MCF 10A (cell line): ENCODE measurements around the gene NAPG. TPM values are rescaled to one million over a fixed set of nuclear protein-coding genes. Genes with fewer than 3 reads are reported as not detected.

Experiments used
- BruUV-seq: library from RNA; stranded (reverse); fragments of 400-500 nt; replicated peaks from 2 replicates; lab custom pipeline; 2021; lab: Mats Ljungman, UMichigan
- CTCF ChIA-PET: fragments of 300-600 bp; sonication (Branson Sonifier 250); formaldehyde crosslinking; extraction: SDS; loops from one replicate; lab custom pipeline; 2021; ENCODE audit warnings: antibody characterized with exemption, inconsistent platforms; lab: Yijun Ruan, JAX
- POLR2A ChIA-PET: fragments of 300-600, 350-650 bp; sonication (Branson Sonifier 250); formaldehyde crosslinking; extraction: SDS; loops from one replicate; lab custom pipeline; 2020; ENCODE audit warnings: antibody characterized with exemption, inconsistent platforms; lab: Yijun Ruan, JAX
- DNase-seq: peaks from one replicate; pipeline ENCODE4 v3.0.0-alpha.2; 2018; ENCODE audit not compliant: unreplicated experiment
- H3K27ac Mint-ChIP-seq: one replicate; pipeline ENCODE4 v1.8.0; 2022; ENCODE audit warnings: mild to moderate bottlenecking, low read depth, mixed read lengths; ENCODE audit not compliant: unreplicated experiment
- H3K27me3 Mint-ChIP-seq: one replicate; pipeline ENCODE4 v1.8.0; 2022; ENCODE audit warnings: mixed read lengths; ENCODE audit not compliant: insufficient read depth, unreplicated experiment
- H3K36me3 Mint-ChIP-seq: one replicate; pipeline ENCODE4 v1.8.0; 2022; ENCODE audit warnings: mild to moderate bottlenecking, moderate library complexity, mixed read lengths; ENCODE audit not compliant: insufficient read depth, unreplicated experiment
- H3K4me1 Mint-ChIP-seq: one replicate; pipeline ENCODE4 v1.8.0; 2022; ENCODE audit warnings: mixed read lengths; ENCODE audit not compliant: insufficient read depth, unreplicated experiment
- H3K4me3 Mint-ChIP-seq: one replicate; pipeline ENCODE4 v1.8.0; 2022; ENCODE audit warnings: mild to moderate bottlenecking, moderate library complexity, mixed read lengths; ENCODE audit not compliant: unreplicated experiment
- H3K9me3 Mint-ChIP-seq: one replicate; pipeline ENCODE4 v1.8.0; 2022; ENCODE audit warnings: mixed read lengths; ENCODE audit not compliant: unreplicated experiment
- CTCF ChIP-seq: fragments of 200-600 bp; IDR thresholded peaks from one replicate; pipeline ENCODE4 v1.8.0; 2022; ENCODE audit warnings: antibody characterized with exemption, mild to moderate bottlenecking; ENCODE audit not compliant: unreplicated experiment
- intact Hi-C: fragments of 100-400 bp; cut with micrococcal nuclease; formaldehyde crosslinking; loops from 2 replicates; pipeline ENCODE4 v1.14.1; 2022
- total RNA-seq: library from RNA; stranded (reverse); gene quantifications from 2 replicates; pipeline ENCODE4 v1.2.3, GENCODE V29; 2022

NAPG gene
- total RNA-seq, 1 experiment from 2014 or later: 32.2 TPM

DNA sequence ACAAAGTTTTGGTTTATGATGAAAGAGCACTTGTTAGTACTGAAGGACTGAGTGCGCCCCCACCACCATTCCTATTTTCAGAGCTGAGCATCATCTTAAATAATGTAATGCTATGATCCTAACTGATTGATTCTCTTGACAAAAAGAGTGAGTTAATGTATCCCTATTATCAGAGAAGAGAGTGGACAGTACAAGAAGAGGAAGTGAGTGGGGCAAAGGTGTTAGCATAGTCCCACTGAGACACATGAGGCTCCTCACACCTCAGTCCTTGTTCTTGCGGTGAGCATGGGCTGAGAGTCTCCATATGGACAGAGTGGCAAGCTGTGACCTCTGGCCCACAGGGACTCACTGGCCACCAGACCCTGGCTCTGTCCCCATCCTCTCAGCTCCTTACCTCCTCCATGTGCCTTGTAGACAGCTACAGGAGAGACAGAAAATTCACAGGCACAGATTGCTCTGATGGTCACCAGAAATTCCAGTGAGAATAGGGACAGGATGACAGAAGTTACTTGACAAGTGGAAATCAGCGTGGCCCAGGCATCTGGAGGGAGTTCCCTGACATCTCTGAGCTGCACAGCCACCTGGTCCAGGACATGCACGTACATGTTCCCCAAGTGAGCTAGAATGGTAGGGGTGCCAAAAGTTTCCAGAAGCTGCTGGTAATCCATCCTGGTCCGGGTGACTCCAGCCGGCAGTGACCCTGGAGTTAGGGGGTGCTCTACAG is 32.6 kb downstream of the NAPG start:
- intact Hi-C loops: no loop called here
- Mint-ChIP-seq H3K27me3 (no peaks in the 10 kb centered on the region), H3K4me1 (peaks cover 27% of the 10 kb centered on the region), H3K4me3 (no peak overlapping the region), H3K36me3 (peaks cover 50% of the 10 kb centered on the region), H3K9me3 (no peaks in the 10 kb centered on the region), H3K27ac (no peak overlapping the region)
- ChIA-PET CTCF (interaction anchor here (0.7 to 5.6 kb wide), 5 partner anchors 13 to 595 kb away, joined by 3 to 44 read pairs (median 5); no protein-coding TSS in a partner anchor), POLR2A (interaction anchor here (1.5 kb wide), 1 partner anchor 26 kb away, joined by 4 read pairs; no protein-coding TSS in a partner anchor)
- no peak for TF ChIP-seq CTCF
- BruUV-seq: no TSS peak
- peak; percentile 29 for DNase-seq

- Mint-ChIP-seq H3K4me1 (peaks cover 29% of the 10 kb centered on the region), H3K36me3 (peaks cover 44% of the 10 kb centered on the region), H3K4me3 (no peak overlapping the region), H3K9me3 (no peaks in the 10 kb centered on the region), H3K27ac (no peak overlapping the region), H3K27me3 (no peaks in the 10 kb centered on the region)
- no TSS peak for BruUV-seq
- ChIA-PET CTCF (interaction anchor here (0.5 to 5.6 kb wide), 14 partner anchors 8 to 1442 kb away, joined by 3 to 44 read pairs (median 8); no protein-coding TSS in a partner anchor), POLR2A (interaction anchor here (1.5 to 6.0 kb wide), 2 partner anchors 26 to 102 kb away, joined by 4 to 43 read pairs; no protein-coding TSS in a partner anchor)
- no peak for DNase-seq
- TF ChIP-seq CTCF: no peak
- intact Hi-C loops: no loop called here
These were observed 33.1 kb downstream of the NAPG start for GRCh38 chr18:10558967-10559298.

GRCh38 chr18:10559553-10560451 is 34.0 kb downstream of the NAPG start:
- Mint-ChIP-seq H3K27me3 (no peaks in the 10 kb centered on the region), H3K4me3 (no peak overlapping the region), H3K9me3 (no peaks in the 10 kb centered on the region), H3K4me1 (peaks cover 36% of the 10 kb centered on the region), H3K27ac (peak overlapping the region; percentile 77), H3K36me3 (peaks cover 36% of the 10 kb centered on the region)
- TF ChIP-seq CTCF: no peak
- ChIA-PET POLR2A (interaction anchor here (1.0 to 6.0 kb wide), 4 partner anchors 27 to 110 kb away, joined by 3 to 43 read pairs (median 4); no protein-coding TSS in a partner anchor), CTCF (interaction anchor here (0.5 to 5.6 kb wide), 28 partner anchors 9 to 1441 kb away, joined by 3 to 44 read pairs (median 3); no protein-coding TSS in a partner anchor)
- BruUV-seq: no TSS peak
- intact Hi-C loops: loop anchor here (1.0 to 5.0 kb wide), 6 partner anchors 101 to 594 kb away; no protein-coding TSS in a partner anchor
- DNase-seq: no peak
